ENCODE results near the gene CMSS1. TPM values are rescaled to one million over a fixed set of nuclear protein-coding genes. Genes with fewer than 3 reads are reported as not detected.

Gene CMSS1
- total RNA-seq, 1 experiment from 2014 or later, result 86.3 TPM

- peak overlapping the region; percentile 74; the same call in 1 of the 2 replicates for H3K27ac ChIP-seq (ENCODE audit: low read length)
- H3K27me3 ChIP-seq (ENCODE audit: control insufficient read depth, insufficient read depth, low read length), result no peaks in the 10 kb centered on the region
- in situ Hi-C loops (cut with HindIII; ENCODE audit: low pct_unique_long_range_greater_than_20kb, low sequenced_read_pairs), result no loop called here
- H3K9me3 ChIP-seq (ENCODE audit: control insufficient read depth, insufficient read depth, low read depth, low read length), result no peaks in the 10 kb centered on the region
- intact Hi-C loops (cut with micrococcal nuclease; ENCODE audit: unreplicated experiment), result no loop called here
- peaks cover 9% of the 10 kb centered on the region for H3K4me1 ChIP-seq (ENCODE audit: control insufficient read depth, insufficient read depth, low read length)
- ATAC-seq, result no peak
- TF ChIP-seq CTCF (IDR thresholded peaks at IDR 0.05), result no peak
- TF ChIP-seq POLR2AphosphoS5 (IDR thresholded peaks at IDR 0.05; ENCODE audit: low read depth, low read length), result no peak
- POLR2A ChIA-PET, result no interaction called here
- H3K4me3 ChIP-seq (ENCODE audit: low read depth in 2 of 2, low read length in 2 of 2), result no peak overlapping the region
- DNase-seq (ENCODE audit: low read depth, low spot score), result no peak
- no TSS peak for BruUV-seq (replicated peaks)
- CTCF ChIA-PET, result interaction anchor here (0.5 to 0.6 kb wide), 3 partner anchors 81 to 149 kb away, joined by 3 to 6 read pairs (median 4); no protein-coding TSS in a partner anchor
- H3K36me3 ChIP-seq (ENCODE audit: control insufficient read depth, insufficient read depth, low read length), result no peaks in the 10 kb centered on the region
Measured at GRCh38 chr3:100104817-100105413, 287.3 kb downstream of the CMSS1 start.

- no peak for ATAC-seq
- no peaks in the 10 kb centered on the region for H3K27me3 ChIP-seq (ENCODE audit: control insufficient read depth, insufficient read depth, low read length)
- no peak for DNase-seq (ENCODE audit: low read depth, low spot score)
- peak overlapping the region; percentile 74; the same call in 1 of the 2 replicates for H3K27ac ChIP-seq (ENCODE audit: low read length)
- H3K36me3 ChIP-seq (ENCODE audit: control insufficient read depth, insufficient read depth, low read length), result no peaks in the 10 kb centered on the region
- no peak overlapping the region for H3K4me3 ChIP-seq (ENCODE audit: low read depth in 2 of 2, low read length in 2 of 2)
- TF ChIP-seq CTCF (IDR thresholded peaks at IDR 0.05) (no peak), TCF7L2 (IDR thresholded peaks at IDR 0.05; ENCODE audit: low read depth, low read length) (no peak), SIN3A (IDR thresholded peaks at IDR 0.05; ENCODE audit: borderline replicate concordance, insufficient read depth, low read depth, low read length) (no peak), REST (IDR thresholded peaks at IDR 0.05; ENCODE audit: insufficient read depth in 1 of 2, low read depth in 2 of 2, low read length in 1 of 2) (no peak), POLR2AphosphoS5 (IDR thresholded peaks at IDR 0.05; ENCODE audit: low read depth, low read length) (no peak)
- intact Hi-C loops (cut with micrococcal nuclease; ENCODE audit: unreplicated experiment), result no loop called here
- peaks cover 9% of the 10 kb centered on the region for H3K4me1 ChIP-seq (ENCODE audit: control insufficient read depth, insufficient read depth, low read length)
- in situ Hi-C loops (cut with HindIII; ENCODE audit: low pct_unique_long_range_greater_than_20kb, low sequenced_read_pairs), result no loop called here
- ChIA-PET POLR2A (no interaction called here), CTCF (interaction anchor here (0.6 kb wide), 2 partner anchors 121 to 149 kb away, joined by 4 to 6 read pairs; no protein-coding TSS in a partner anchor)
- no TSS peak for BruUV-seq (replicated peaks)
- H3K9me3 ChIP-seq (ENCODE audit: control insufficient read depth, insufficient read depth, low read depth, low read length), result no peaks in the 10 kb centered on the region
Measured at GRCh38 chr3:100105501-100105900, 287.8 kb downstream of the CMSS1 start.
